HG02885 (cell line): ENCODE results near the gene STBD1.
A peak's percentile ranks its signal among the peaks of the same experiment; 100 is the strongest.
"Not testable (repeated sequence)": the region's sequence is repeated elsewhere in the genome, so short reads cannot be mapped to it uniquely, and the experiment has no call there.

Experiments
- ATAC-seq: cut with Tn5 transposase; IDR thresholded peaks from one replicate; pipeline ENCODE4 v1.9.1; 2021; ENCODE audit warnings: mild to moderate bottlenecking; ENCODE audit not compliant: unreplicated experiment, poor library complexity

The STBD1 gene

DNA sequence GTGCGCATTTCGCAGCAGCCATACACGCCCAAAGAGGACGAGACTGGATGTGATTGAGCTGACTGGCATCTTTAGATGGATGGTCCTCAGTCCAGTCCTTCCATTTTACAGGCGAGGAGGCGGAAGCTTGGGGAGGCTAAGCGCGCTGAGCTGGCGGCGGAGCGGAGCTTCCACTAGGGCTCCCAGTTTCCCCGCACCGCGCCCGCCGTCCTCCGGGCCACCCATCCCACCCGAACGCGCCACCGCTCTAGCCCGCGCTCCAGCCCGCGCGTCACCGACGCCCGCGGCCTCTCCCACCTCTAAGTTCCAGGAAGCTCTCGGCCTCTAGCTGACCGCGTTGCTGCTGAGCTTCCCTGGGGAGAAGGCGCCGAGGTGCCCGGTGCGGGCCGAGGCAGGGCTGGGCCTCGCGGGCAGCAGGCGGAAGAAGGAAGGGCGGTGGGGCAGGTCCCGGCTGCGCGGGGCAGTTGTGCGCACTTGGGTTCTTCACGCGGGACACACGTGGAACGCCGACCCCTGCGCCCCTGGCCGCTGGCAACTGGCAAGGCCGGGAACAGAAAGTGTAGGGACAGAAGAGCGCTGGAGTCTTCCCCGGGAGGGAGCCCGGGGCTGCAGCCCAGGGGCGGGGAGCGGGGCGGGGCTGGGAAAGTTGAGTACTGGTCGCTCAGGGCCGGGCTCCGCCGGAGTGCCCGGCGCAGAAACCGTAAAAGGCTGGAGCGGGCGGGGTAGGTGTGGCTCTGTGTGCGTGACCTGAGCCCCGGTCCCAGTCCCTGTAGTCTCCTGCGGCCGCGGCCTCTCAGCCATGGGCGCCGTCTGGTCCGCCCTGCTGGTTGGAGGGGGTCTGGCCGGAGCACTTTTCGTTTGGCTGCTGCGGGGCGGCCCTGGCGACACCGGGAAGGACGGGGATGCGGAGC lies at the start of gene STBD1:
Gene STBD1, plus strand, starts transcription at position 763 of the 911 bp plus-strand sequence. Its CDS starts 37 bp downstream, at position 800.
- ATAC-seq: peak; percentile 32

DNA sequence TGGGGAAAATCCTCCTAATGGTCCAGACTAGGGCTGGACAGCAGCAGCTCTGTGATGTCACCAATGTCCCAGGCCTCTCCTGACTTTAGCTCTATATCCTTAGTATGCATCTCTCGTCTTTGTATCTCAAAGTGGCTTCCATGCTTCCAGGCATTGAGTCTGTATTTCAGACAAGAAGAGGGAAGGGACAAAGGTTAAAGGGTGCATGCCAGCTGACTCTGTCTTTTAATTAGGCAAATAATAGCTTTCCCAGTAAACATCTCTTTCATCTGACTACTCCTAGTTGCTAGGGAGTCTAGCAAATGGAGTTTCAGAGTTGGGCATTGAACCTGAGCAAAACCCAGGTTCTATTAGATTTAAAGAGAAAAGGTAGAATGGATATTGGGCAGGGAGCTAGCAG lies 49.6 kb upstream of the STBD1 start:
- ATAC-seq: no peak

DNA sequence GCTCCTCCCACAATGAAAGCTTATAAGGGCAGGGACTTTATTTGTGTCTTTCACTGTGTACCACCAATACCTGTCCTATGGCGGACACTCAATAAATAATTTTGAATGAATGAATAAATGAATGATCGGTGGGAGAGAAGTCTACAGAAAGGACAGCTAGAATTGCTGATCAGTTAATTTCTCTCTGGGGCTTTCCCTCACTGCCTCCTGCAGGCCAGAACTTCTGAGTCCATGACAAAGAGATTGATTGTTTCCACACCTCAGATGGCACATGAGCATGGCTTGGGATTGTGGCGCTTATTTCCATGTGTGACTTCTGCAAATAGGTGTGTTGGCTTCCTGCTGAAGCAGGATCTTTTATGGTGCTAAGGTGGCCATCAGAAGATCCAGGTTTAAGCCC lies 48.7 kb upstream of the STBD1 start:
- no peak for ATAC-seq

DNA sequence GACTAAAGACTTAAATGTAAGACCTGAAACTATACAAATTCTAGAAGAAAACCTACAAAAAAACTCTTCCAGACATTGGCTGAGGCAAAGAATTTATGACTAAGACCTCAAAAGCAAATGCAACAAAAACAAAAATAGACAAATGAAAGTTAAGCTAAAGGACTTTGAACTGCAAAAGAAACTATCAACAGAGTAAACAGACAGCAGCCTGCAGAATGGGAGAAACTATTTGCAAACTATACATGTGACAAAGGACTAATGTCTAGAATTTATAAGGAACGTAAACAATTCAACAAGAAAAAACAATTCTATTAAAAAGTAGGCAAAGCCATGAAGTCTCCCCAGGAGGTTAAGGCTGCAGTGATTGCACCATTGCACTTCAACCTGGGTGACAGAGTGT lies 46.0 kb upstream of the STBD1 start:
- ATAC-seq: no peak

DNA sequence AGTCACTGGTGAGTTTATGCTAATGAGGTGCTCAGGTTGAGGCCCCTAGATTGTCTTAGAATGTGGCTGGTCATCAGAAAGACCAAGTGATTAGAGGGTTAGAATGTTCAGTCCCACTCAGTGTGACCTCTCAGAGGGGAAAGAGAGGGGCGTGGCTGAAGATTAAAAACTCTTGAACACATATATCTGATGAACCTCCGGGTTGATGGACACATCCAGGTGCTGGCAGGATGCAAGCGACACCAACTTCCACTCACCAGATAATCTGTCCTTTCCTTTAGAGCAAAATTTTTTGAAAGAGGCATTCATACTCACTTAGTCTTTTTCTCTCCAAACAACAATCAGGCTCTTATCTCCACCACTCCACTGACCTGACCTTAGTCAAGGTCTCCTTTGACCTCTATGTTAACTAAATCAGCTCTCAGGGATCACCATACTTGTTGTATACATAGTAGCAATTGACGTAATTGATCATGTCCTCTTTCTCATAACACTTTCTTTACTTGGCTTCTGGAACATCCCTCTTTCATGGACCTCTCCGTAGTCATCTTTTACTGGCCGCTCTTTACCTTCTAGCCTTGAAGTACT lies 40.8 kb upstream of the STBD1 start:
- no peak for ATAC-seq

DNA sequence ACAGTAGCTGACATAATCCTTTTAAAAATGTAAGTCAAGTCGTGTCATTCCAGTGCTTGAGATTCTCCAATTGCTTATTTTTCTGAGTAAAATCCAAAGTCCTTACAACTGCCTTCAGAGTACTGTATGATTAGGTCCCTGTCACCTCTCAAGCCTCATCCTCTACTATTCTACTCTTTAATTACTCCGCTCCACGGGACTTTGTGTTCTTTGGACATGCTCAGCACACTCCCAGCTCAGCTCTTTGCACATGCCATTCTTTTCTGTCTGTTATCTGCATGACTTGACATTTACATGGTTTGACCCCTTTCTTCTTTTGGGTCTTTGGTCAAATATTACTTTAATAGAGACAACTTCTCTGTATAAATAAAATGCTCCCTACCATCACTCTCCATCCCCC lies 39.9 kb upstream of the STBD1 start:
- no peak for ATAC-seq

DNA sequence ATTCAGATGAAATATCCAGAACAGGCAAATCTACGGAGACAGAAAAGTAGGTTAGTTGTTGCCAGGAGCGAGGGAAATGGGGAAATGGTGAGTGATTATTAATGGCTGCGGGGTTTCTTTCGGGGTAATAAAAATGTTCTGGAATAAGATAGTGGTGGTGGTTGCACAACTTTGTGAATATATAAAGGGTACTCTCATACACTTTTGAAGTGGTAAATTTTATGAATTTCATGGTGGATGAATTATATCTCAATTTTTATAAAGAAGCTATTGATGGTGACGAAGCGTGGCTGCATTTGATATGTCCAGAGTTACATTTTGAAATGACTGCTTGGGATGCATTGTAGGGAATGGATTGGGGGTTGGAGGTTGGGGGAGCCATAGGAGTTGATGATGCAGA lies 38.7 kb upstream of the STBD1 start:
- ATAC-seq: no peak

DNA sequence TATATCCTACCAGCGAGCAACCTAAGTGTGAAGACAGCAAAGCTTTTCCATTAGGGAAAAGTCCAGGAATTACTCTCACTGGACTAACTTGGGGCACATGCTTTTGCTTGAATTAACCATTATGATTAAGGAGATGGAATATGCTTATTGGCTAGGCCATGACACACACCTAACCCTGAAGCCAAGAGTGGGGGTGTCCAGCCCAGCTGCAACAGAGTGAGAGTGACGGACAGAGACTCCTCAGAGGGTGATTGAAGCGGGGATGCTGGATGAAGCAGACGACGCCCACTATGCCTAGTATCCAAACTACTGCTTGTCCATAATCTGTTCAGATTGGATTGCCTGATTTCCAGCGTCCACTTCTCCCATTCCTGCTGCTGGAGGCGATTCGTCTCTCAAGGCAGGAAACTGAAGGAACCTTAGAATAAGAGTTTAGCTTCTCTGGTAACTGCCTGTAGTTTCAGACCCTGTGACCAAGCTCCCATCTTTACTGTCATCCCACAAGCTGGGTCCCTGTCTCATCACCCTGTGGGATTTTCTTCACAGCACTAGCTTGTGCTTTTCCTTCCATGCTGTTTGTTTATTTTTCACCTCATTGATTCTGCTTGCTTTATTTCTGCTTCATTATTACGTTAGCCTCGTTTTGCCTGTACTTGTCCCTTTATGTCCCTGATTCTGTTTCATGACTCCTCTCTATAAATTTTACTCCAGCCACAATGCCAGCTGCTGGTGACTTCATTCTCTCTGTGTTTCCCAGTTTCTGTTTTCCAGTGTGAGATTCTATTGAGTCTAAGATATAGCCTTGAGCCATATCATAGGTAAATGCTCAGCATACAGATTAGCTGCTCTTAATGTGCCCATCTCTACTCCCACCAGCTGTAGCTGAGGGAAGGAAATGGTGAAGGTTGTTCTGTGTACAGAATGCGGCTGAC lies 36.0 kb upstream of the STBD1 start:
- no peak for ATAC-seq

DNA sequence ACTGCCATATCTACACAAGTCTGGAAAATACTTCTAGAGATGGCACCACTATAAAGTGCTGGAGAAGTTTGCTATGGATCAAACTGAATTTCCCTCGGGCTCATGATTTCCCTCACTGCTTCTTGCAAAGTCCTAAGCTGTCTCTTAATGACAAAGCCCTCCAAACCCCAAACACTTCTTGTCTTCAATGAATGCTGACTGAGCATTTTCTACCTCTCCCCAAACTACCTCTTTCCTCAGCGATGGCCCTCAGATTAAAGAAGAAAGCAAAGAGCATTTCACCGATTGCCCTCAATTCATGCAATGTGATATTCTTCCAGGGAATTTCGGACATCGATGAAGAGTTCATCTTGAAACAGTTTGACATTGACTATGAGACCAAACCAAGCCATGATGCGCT lies 35.3 kb upstream of the STBD1 start:
- no peak for ATAC-seq

DNA sequence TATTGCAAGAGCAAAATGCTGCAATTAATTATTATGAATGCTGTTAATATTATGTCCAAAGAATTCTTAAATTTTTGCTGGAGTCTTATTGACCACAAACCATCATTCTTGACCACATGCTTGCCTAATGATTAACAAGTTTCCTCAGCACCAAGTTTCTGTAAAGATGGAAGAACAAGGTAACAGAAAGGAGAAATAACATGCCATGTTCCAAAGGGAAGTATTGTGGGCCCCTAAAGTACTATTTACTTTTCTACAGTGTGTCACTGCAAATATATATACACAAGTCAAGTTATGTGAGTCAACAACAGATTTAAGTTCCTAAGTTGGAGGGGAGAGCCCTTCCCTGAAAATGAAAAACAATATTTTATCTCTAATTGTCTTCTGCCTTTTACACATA lies 34.5 kb upstream of the STBD1 start:
- no peak for ATAC-seq

DNA sequence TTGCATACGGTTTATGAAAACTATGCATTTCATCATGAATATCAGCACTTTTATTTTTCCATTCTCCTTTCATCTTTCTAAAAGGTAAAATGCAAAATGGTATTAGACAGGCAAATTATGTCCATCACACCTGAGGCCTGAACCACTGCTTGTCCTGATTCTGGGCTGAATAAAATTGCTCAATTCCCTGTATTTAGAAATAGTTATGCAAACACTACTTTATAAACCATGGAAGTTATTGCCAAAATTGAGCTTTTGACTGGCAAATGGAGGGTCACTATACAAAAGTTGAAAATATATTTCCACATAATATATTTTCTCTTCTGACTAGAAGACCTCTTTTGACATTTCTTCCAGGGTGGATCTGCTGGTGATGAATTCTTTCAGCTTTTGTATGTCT lies 34.0 kb upstream of the STBD1 start:
- no peak for ATAC-seq

DNA sequence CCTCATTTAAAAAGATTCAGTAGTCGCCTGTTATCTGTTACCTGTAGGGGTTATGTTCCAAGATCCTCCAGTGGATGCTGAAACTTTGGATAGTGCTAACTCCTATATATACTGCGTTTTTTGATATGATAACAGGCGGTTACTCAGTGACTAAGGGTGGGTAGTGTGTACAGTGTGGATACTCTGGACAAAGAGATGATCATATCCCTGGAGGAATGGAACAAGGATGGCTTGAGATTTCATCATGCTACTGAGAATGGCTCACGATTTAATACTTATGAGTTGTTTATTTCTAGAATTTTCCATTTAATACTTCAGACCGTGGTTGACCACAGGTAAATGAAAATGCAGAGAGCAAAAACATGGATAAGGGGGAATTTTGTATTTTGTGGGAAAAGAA lies 33.5 kb upstream of the STBD1 start:
- ATAC-seq: no peak

DNA sequence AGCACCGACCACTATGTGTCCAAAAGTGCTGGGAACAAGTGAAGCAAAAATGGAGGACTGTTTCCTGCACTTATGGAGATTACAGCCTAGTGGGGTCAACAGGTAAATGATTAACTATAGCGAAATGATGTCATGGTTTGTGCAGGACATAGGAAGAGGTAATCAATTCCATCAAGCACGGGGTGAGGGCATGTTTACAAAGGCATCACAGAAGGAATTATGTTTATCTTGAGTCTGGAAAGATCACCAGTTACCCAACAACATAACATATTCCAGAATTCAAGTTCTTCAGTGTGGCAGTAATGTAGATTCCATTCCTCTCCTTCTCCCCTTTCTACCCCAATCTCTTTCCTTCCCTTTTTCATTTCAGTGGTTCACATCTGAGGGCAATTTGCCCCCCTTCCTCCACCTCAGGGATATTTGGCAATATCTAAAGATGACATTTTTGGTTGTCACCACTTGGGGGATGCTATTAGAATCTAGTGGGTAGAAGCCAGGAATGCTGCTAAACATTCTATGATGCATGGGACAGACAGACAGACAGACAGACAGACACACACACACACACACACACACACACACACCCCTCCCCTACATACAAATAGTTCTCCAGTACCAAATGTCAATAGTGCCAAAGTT lies 30.9 kb upstream of the STBD1 start:
- no peak for ATAC-seq

DNA sequence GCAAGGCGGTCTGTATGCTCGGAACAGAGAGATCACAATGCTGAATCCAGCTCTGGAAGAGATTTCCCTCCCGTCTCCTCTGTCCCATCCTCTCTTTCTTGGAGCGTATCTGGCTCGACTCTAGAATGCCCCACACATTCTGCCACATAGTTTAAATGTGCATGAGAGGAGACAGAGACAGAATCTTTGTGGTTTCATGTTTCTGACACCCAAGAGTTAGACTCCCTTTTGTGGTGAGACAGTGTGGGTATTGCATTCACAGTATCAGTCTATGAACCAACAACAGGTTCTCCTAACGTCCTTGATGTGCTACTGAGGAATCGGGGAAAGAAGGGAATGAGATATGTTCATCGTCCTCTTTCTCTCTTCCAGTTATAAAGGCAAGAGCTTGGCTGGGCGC lies 29.7 kb upstream of the STBD1 start:
- ATAC-seq: no peak

DNA sequence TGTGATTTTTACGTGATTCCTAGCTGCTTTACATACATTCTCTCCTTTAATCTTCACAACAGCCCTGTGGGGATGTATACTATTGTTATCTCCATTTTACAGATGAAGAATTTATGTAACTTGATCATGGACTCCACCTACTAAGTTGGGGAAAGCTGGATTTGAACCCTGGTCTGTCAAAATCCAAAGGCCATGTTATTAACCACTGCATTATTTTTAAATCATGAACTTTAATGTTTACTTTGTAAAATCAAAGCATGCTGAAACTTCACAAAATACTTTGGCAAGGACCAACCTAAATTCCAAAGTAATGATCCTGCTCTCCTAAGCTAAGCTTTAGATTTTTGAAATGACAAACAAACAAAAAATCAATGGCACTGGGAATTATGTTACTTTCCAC lies 28.9 kb upstream of the STBD1 start:
- no peak for ATAC-seq

DNA sequence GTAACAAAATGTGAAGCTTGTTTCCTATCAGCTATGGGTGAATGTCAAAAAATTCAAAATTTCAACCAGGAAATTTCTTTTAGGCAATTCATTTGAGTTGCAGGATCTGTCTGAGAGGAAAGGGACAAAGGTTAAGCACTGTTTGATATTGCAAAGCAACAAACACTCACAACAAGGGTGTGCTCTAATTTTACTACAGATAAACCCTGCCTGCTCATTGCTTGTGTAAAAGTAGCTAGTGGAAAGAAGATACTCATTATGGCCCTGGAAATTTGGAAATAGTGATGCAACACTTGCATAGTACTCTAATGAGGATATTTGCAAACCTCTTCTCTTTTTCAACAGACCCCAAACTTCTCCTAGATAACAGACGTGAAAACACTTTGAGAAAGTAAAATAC lies 27.9 kb upstream of the STBD1 start:
- no peak for ATAC-seq

DNA sequence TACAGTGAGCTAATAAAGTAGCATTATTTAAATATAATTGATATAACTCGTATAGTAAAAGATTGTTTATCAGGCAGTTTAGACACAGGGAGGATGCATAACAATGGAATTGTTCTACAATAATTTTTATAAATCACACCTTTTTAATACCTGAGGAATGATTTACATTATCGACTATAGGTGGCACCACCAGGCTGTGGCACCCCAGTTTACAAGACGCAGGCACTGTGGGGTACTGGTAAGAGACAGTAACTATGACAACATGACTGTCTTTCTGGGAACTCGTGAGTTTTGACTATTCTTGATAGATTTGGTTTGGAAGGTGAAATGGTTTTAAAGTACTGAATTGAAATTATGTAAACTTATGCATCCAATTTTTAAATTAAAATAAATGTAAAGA lies 27.1 kb upstream of the STBD1 start:
- no peak for ATAC-seq

DNA sequence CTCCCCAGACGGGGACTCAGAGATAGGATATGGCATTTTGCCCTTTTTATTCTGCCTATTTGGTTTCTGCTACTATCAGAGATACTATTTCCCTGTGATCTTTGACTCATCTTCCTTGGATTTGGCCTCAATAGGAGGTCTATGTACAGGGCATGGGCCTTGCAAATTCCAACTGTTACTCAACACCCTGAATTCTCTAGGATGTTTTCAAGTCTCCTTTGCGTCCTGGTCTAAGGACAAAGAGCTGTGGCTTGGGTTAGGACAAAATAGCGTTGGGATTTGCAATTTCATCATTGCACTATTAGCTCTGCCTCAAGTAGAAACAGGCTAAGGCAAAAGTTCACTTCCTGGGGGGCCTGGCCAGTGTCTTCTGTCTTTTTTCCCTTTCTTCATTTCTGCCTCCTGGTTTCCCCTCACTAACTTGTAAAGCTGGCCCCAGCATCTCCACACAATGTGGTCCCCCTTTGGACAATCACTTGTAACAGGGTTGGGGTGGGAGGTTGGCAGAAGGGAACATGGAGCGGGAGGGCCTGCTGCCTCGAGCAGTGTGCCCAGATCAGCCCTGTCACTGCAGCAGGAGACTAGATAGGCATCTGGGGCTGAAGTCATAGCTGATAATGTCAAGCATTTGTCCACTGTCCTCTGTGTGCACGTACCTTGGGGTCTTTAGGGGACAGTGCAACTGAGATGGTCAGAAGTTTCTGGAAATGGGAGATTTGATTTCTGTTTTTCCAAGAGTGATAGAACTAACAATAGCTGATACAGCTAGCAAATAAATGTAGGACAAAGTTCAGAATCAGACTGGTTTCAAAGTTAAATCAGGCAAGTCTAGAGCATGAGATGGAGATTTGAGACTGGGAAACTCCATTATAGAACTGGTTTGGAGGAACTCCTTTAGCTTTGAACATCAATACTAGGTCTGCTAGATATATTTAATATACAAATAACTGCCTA lies 25.8 kb upstream of the STBD1 start:
- no peak for ATAC-seq

DNA sequence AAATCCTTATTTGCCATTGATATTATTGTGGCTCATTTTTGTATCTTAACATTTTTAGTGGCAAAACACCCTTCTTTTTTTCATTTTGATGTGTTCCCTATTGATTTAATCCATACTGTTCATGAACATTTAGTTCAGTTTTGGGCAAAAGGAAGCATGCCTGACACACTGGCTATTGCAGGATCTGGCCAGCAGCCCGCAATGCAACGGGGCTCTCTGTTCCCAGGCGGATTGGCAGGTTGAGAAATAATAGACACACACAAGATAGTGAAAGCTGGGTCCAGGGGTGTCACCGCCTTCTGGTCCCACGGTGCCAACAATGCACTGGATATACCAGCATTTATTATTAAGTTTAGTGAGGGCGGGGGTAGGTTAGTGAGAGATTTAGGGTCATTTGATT lies 24.9 kb upstream of the STBD1 start:
- ATAC-seq: not testable (repeated sequence)
